G401.6 (cell line): ENCODE results near the gene KMT2E.
"Not testable (repeated sequence)": the region's sequence is repeated elsewhere in the genome, so short reads cannot be mapped to it uniquely, and the experiment has no call there.

Source experiments
- FAIRE-seq: peaks from 2 replicates; lab custom pipeline; 2012; peaks lifted over from hg19 to GRCh38; lab: Jason Lieb, UNC

KMT2E gene

DNA sequence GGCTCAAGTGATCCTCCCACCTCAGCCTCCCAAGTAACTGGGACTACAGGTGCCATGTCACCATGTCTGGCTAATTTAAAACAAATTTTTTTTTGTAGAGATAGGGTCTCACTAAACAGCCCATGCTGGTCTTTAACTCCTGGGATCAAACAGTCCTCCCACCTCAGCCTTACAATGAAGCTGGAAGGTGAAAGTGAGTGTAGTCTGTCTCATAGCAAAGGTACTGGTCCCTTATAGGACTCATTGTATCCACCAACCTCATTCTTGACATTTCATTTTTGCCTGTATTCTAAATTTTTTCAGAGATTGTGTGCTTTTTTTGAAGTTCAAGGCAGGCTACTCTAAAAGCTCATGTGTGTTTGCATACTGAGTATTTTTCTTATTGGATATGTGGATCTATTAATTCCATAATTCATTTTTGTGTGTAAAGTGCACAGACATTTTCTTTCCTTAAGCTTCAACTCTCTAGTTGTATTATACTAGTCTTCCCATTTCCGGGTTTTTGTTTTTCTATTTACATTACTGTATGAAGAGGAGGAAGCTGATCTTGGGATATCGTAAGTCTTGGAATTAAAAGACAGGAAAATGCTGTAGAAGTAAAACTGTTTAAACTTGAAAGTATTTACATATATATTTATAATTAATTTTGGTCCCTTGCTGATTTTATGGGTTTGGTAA is 13.3 kb downstream of the KMT2E start:
- no peak for FAIRE-seq

DNA sequence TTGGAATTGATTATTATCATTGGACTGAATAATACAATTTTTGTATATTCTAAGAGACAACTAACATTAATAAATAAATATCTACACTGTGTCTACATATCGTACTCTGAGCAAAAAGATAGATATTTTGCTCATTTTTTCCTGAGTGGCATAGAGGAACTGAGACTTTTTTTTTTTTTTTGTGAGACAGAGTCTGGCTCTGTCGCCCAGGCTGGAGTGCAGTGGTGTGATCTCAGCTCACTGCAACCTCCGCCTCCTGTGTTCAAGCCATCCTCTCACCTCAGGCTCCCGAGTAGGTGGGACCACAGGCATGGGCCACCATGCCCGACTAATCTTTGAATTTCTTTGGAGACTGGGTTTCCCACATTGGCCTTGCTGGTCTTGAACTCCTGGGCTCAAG is 14.0 kb downstream of the KMT2E start:
- FAIRE-seq: no peak

GRCh38 chr7:105028941-105029340 is 14.9 kb downstream of the KMT2E start:
- FAIRE-seq: not testable (repeated sequence)

DNA sequence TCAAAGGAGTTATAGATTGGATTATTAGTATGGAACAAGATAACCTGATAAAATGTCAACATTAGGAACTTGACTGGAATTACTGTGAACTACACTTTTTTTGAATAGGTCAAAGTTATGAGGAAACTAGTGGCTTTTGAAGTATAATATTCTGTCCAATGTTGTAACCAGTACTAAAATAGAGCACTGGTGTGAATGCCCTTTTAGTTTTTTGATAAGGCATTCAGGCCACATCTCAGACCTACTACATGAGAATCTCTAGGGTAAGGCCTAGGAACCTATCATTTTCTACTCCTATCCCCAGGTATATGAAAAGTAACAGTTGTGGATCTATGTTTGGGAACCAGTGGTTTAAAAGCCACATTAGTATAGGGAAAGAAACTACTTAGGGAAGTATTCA is 16.4 kb downstream of the KMT2E start:
- no peak for FAIRE-seq

DNA sequence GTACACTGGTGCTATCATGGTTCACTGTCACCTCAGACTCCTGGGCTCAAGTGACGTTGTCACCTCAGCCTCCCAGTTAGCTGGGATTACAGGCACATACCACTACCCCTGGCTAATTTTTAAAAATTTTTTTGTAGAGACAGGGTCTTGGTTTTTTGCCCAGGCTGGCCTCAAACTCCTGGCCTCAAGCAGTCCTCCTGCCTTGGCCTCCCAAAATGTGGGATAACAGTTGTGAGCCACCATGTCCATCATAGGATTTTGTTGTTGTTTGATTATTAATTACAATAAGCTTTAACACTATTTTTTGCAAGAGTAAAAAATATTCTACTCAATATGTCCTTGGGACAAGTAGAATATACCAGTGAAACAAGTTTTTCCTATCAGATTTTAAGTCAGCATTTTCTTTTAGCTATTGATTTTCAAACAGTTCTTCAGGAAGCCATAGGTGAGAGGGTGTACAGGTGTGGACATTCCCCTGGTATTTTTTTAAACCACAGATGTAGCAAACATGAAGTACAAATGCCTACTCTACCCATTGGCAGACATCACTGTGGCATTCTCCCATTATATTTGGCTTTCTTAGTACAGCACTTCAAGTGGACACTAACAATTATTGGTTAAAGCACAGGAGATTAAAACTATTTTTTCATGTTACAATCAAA is 18.7 kb downstream of the KMT2E start:
- FAIRE-seq: no peak

GRCh38 chr7:105035349-105035748 is 21.3 kb downstream of the KMT2E start:
- no peak for FAIRE-seq

DNA sequence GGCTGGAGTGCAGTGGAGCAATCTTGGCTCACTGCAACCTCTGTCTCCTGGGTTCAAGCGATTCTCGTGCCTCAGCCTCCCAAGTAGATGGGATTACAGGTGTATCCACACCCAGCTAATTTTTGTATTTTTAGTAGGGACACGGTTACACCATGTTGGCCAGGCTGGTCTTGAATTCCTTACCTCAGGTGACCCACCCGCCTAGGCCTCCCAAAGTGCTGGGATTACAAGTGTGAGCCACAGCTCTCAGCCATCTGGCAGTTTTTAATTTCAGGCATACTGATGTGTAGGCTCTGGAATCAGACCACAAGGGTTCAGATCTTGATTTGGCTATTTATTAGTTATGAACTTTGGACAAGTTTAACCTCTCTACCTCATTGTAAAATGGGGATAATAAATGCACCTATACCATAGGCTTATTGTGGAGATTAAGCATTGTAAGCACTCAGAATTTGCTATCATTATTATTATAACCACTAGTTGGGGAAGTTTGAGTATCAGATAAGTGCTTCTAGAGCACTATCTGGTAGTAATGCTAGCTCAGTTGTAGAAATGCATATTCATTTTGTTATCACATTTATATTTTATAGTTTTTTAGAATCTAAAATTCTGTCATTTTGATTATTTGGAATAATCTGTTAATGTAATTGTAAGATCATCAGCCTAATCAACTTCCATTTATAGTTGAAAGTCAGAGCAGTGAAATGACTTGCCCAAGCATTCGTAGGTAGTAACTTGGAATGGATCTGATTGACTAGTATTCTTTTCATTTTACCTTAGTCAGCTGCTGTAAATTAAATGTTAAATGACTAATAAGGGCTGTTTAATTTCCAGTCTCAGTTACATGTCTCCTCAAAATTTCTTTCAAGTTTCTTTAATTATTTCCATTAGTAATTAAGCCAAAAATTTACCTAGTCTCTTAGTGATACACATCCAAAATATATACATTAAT is 22.5 kb downstream of the KMT2E start:
- FAIRE-seq: peak; percentile 15

GRCh38 chr7:105037319-105037718 is 23.3 kb downstream of the KMT2E start:
- FAIRE-seq: no peak

- FAIRE-seq: no peak
Observed at GRCh38 chr7:105044449-105045070, 30.6 kb downstream of the KMT2E start.

GRCh38 chr7:105046414-105046813 is 32.4 kb downstream of the KMT2E start:
- no peak for FAIRE-seq

GRCh38 chr7:105047932-105048331 is 33.9 kb downstream of the KMT2E start:
- FAIRE-seq: no peak

- no peak for FAIRE-seq
Observed at GRCh38 chr7:105050493-105050892, 36.5 kb downstream of the KMT2E start.

- FAIRE-seq: not testable (repeated sequence)
Observed at GRCh38 chr7:105050899-105051298, 36.9 kb downstream of the KMT2E start.

DNA sequence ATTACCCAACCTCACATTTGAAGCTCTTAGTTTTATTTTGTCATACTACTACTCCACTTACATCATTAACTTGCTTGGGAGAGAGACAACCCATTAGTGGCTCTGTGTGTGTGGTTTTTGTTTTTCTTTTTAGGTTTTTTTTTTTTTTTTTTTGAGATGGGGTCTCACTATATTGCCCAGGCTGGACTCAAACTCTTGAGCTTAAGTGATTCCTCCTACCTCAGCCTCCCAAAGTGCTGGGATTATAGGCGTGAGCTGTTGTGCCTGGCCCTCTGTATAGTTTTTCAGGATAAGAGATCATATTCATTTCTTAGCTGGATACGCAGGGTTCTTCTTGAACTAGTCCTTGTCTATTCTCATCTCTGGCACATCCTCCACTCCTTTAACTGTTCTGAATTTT is 41.1 kb downstream of the KMT2E start:
- FAIRE-seq: no peak

DNA sequence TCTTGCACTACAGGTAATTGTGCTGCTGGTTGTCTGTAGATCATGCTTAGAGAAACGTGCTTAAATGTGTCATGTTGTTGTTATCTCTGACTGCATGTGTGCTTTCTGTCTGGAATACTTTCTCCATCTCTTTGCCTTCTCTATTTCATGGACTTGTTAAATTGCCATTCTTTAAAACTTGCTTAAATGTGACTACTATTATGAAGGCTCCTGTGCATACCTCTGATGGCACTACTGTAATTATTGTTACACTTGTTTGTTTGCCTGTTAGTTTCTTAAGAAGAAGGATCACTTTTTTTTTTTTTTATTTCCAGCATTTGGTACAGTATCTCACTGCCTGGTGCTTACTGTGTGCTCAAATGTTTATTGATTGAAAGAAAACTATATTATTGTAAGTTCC is 41.6 kb downstream of the KMT2E start:
- no peak for FAIRE-seq

- no peak for FAIRE-seq
Observed at GRCh38 chr7:105057472-105057871, 43.5 kb downstream of the KMT2E start.

DNA sequence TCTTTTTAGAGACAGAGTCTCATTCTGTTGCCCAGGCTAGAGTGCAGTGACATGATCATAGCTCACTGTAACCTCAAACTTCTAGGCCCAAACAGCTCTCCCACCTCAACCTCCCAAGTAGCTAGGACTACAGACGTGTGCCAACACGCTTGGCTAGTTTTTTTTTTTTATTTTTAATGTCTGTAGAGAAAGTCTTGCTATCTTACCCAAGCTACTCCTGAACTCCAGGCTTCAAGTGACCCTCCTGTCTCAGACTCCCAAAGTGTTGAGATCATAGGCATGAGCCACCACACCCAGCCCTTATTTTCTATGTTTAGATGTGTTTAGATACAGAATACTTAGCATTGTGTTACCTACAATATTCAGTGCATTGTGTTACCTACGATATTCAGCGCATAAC is 46.4 kb downstream of the KMT2E start:
- no peak for FAIRE-seq

DNA sequence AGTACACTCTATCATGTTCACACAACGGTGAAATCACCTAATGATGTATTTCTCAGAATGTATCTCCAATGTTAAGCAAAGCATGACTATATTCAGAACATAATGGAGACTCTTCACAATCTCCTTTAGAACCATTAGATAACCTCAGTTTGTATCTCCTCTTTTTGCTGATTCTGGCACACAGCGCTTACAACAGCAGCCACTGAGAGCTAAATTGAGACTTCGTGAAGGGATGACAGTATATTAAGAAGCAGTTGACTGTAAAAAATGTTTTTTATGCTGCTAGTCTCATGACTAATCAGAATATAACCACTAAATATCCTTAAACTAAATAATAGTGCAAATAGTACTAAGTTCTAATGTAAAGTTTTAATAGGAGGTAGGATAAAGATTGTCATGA is 46.9 kb downstream of the KMT2E start:
- no peak for FAIRE-seq

- FAIRE-seq: no peak
Observed at GRCh38 chr7:105065104-105065503, 51.1 kb downstream of the KMT2E start.

GRCh38 chr7:105067691-105068090 is 53.7 kb downstream of the KMT2E start:
- FAIRE-seq: no peak

GRCh38 chr7:105068886-105069285 is 54.9 kb downstream of the KMT2E start:
- peak; percentile 28 for FAIRE-seq

DNA sequence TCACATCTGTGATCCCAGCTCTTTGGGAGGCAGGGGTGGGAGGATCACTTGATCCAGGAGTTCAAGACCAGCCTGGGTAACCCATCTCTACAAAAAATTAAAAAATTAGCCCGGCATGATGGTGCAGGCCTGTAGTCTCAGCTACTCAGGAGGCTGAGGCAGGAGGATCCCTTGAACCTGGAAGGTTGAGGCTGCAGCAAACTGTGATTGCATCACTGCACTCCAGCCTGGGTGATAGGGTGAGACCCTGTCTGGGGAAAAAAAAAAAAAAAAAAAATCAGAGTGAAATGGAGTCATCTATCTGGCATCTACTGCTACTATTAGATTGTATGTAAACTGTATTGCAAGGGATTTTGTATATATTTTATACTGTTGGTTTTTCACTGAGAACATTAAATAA is 59.1 kb downstream of the KMT2E start:
- no peak for FAIRE-seq

DNA sequence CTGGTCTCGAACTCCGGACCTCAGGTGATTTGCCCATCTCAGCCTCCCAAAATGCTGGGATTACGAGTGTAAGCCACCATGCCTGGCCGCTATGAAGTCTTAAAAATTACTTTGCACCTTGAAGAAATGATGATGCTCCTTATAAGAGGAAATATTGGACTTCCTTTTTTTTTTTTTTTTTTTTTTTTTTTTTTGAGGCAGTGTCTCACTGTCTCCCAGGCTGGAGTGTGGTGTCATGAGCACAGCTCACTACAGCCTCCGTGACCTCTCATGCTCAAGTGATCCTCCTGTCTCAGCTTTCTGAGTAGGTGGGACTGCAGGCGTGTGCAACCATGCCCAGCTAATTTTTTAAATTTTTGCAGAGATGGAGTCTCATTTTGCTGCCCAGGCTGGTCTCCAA is 65.3 kb downstream of the KMT2E start:
- no peak for FAIRE-seq
